ENCODE data around the gene ZNF530.

GRCh38 chr19:57578487-57579205 lies 21.0 kb upstream of the ZNF530 start, which contains the start of gene ZNF416:
- TF ChIP-seq CTCF (IDR thresholded peaks at IDR 0.05) (peak in 7 of 12 donors; percentile 7 to 53 (median 28)), POLR2A (IDR thresholded peaks at IDR 0.05) (peak in 1 of 2 donors; percentile 38)
